K562 (cell line): ENCODE results near the gene CLTA. TPM values are rescaled to one million over a fixed set of nuclear protein-coding genes. Genes with fewer than 3 reads are reported as not detected.
"Not testable (repeated sequence)": the region's sequence is repeated elsewhere in the genome, so short reads cannot be mapped to it uniquely, and the experiment has no call there.

Experiments
- ATAC-seq: fragments of 200-7000 bp; cut with Tn5 transposase; 3 replicates; pipeline ENCODE4 v1.9.1; 2020; ENCODE audit warnings: moderate library complexity
- BruUV-seq: library from RNA; stranded (reverse); fragments of 400-500 nt; replicated peaks from 2 replicates; lab custom pipeline; 2021; lab: Mats Ljungman, UMichigan
- CTCF ChIA-PET: fragments of 300-600 bp; formaldehyde crosslinking; extraction: SDS; loops from one replicate; lab custom pipeline; 2021; ENCODE audit warnings: low intra/inter-chr PET ratio; lab: Yijun Ruan, JAX
- POLR2A ChIA-PET: fragments of 300-600, 350-650 bp; sonication (Branson Sonifier 250); formaldehyde crosslinking; extraction: SDS; loops from one replicate; lab custom pipeline; 2021; ENCODE audit warnings: antibody characterized with exemption, inconsistent platforms; lab: Yijun Ruan, JAX
- DNase-seq, 4 experiments: peaks; one replicate each; pipeline versions ENCODE4 v3.0.0 to v3.0.0-alpha.2; 2011 to 2018; ENCODE audit warnings: low spot score in 3 of 4, mixed read lengths in 3 of 4; ENCODE audit errors: extremely low read depth in 1 of 4
- FAIRE-seq: peaks from 2 replicates; lab custom pipeline; 2011; peaks lifted over from hg19 to GRCh38; lab: Jason Lieb, UNC
- H2AFZ ChIP-seq: 2 replicates; pipeline ENCODE4 v1.6.0; 2011; ENCODE audit warnings: low read depth, low read length, control low read depth, inconsistent platforms
- H3K27ac ChIP-seq: fragments of 200-600 bp; 3 replicates; pipeline ENCODE4 v1.8.0; 2011; ENCODE audit warnings: low read depth, mild to moderate bottlenecking, control low read depth, inconsistent platforms, low read length, moderate library complexity, mixed read lengths; ENCODE audit errors: extremely low read depth
- H3K27me3 ChIP-seq, 2 experiments: fragments of 300-600 bp in 1 of 2; 2 replicates in 1 of 2; 3 replicates in 1 of 2; pipeline versions ENCODE4 v1.6.0 to v1.8.0; 2011; ENCODE audit warnings: inconsistent platforms in 2 of 2, low read length in 2 of 2, mild to moderate bottlenecking in 1 of 2, mixed read lengths in 1 of 2, moderate library complexity in 1 of 2; ENCODE audit not compliant: control insufficient read depth in 2 of 2, insufficient read depth in 2 of 2
- H3K36me3 ChIP-seq: fragments of 300-600 bp; 3 replicates; pipeline ENCODE4 v1.8.0; 2011; ENCODE audit warnings: mild to moderate bottlenecking, low read length, inconsistent platforms; ENCODE audit not compliant: control insufficient read depth, insufficient read depth
- H3K4me1 ChIP-seq, 2 experiments: fragments of 200-600 bp in 1 of 2; replicated peaks in 1 of 2; 2 replicates in 1 of 2; 3 replicates in 1 of 2; pipeline versions ENCODE4 v1.5.1 to v1.8.0; 2011; ENCODE audit warnings: inconsistent platforms in 2 of 2, low read length in 2 of 2, mild to moderate bottlenecking in 1 of 2, mixed read lengths in 1 of 2, moderate library complexity in 1 of 2; ENCODE audit not compliant: control insufficient read depth in 2 of 2, insufficient read depth in 2 of 2
- H3K4me2 ChIP-seq: 2 replicates; pipeline ENCODE4 v1.6.1; 2011; ENCODE audit warnings: low read length, control low read depth, inconsistent platforms, mixed read lengths; ENCODE audit not compliant: insufficient read depth
- H3K4me3 ChIP-seq: fragments of 200-600 bp; sonication (generic), shearing (Covaris generic); 2 replicates; pipeline ENCODE4 v1.5.1; 2016; ENCODE audit warnings: control low read depth, inconsistent platforms
- H3K79me2 ChIP-seq: fragments of 200-600 bp; 3 replicates; pipeline ENCODE4 v1.8.0; 2011; ENCODE audit warnings: low read length, inconsistent platforms; ENCODE audit not compliant: control insufficient read depth, insufficient read depth
- H3K9ac ChIP-seq, 2 experiments: 2 replicates each; pipeline versions ENCODE4 v1.6.0 to v1.6.1; 2011; ENCODE audit warnings: low read depth in 2 of 2, low read length in 2 of 2, control low read depth in 1 of 2, inconsistent platforms in 1 of 2, mild to moderate bottlenecking in 1 of 2, mixed read lengths in 1 of 2; ENCODE audit not compliant: insufficient read depth in 1 of 2
- H3K9me1 ChIP-seq: one replicate; pipeline ENCODE4 v1.6.0; 2011; ENCODE audit warnings: inconsistent platforms, mild to moderate bottlenecking, low read length, moderate library complexity; ENCODE audit not compliant: control insufficient read depth, insufficient read depth
- H3K9me3 ChIP-seq: replicated peaks from 2 replicates; pipeline ENCODE4 v1.5.1; 2011; ENCODE audit warnings: low read depth, low read length, inconsistent platforms; ENCODE audit not compliant: control insufficient read depth, insufficient read depth
- H4K20me1 ChIP-seq: replicated peaks from 2 replicates; pipeline ENCODE4 v1.6.1; 2011; ENCODE audit warnings: low read length, inconsistent platforms, mixed read lengths; ENCODE audit not compliant: control insufficient read depth, insufficient read depth
- SUPT5H ChIP-seq: fragments of 450-650 bp; IDR thresholded peaks from 2 replicates; pipeline ENCODE4 v1.6.1; 2016
- WGBS: fragments of 100-300 bp; shearing (Covaris generic); methylation state at CpG from one replicate; pipeline ENCODE4 v1.1.6; 2016; ENCODE audit warnings: low coverage, mixed read lengths; ENCODE audit not compliant: insufficient coverage; ENCODE audit errors: missing lambda C conversion rate; 5-methylcytosine and 5-hydroxymethylcytosine counted together
- in situ Hi-C: fragments of 300-500 bp; cut with MboI; formaldehyde crosslinking; loops from 4 replicates; pipeline ENCODE4 v1.15.0; 2018; ENCODE audit warnings: inconsistent platforms, mixed read lengths
- intact Hi-C: fragments of 100-400 bp; cut with micrococcal nuclease; formaldehyde crosslinking; loops from 2 replicates; pipeline ENCODE4 v1.14.2; 2022
- polyA plus RNA-seq, 8 experiments: library from polyadenylated mRNA; depleted of rRNA in 4 of 8; stranded (reverse) in 5 of 8; unstranded in 3 of 8; fragments of >200 nt; fragmentation: Nextera tagmentation in 2 of 8; fragmentation: Illumina TruSeq in 1 of 8; extraction: Ambion mirVana in 2 of 8; extraction: Trizol in 1 of 8; gene quantifications; 2 replicates each; pipeline versions ENCODE4 v1.2.1 to v1.2.3, GENCODE V29; 2011 to 2014; ENCODE audit warnings: inconsistent platforms in 1 of 8, missing spikeins in 1 of 8
- total RNA-seq, 7 experiments: library from RNA; depleted of rRNA in 6 of 7; stranded (reverse); fragments of >200 nt in 6 of 7; fragmentation: Illumina TruSeq in 2 of 7; extraction: Trizol in 2 of 7; gene quantifications; 2 replicates each; pipeline versions ENCODE4 v1.2.1 to v1.2.3, GENCODE V29; 2011 to 2021; ENCODE audit warnings: low replicate concordance in 1 of 7

The CLTA gene
- total and polyA plus RNA-seq, 9 of the 15 experiments (the other 6 are each of a cell fraction or from before 2014, with no cell fraction given), result 37.8 to 219 (median 144) TPM

DNA sequence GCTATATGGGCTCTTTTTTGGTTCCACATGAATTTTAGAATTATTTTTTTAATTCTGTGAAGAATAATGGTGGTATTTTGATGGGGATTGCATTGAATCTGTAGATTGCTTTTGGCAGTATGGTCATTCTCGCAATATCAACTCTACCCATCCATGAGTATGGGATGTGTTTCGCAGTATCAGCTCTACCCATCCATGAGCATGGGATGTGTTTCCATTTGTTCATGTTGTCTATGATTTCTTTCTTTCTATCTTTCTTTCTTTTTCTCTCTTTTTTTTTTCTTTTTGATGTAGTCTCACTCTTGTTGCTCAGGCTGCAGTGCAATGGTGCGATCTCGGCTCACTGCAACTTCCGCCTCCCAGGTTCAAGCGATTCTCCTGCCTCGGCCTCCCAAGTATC, 48.5 kb downstream of the CLTA start:
- H3K27me3 ChIP-seq, H3K4me3 ChIP-seq, DNase-seq, in situ Hi-C loops, H2AFZ ChIP-seq, H3K79me2 ChIP-seq, CTCF ChIA-PET, BruUV-seq, H3K9me1 ChIP-seq, H3K9ac ChIP-seq, intact Hi-C loops, H3K9me3 ChIP-seq, ATAC-seq, H4K20me1 ChIP-seq, FAIRE-seq, POLR2A ChIA-PET, H3K4me1 ChIP-seq, H3K27ac ChIP-seq, H3K4me2 ChIP-seq: not testable (repeated sequence)
- peaks cover 30% of the 10 kb centered on the region; the same call in 2 of the 3 replicates for H3K36me3 ChIP-seq
- TF ChIP-seq SUPT5H, result 0 out of 2 replicates have a peak, but pooled peaks have one; percentile 29
- WGBS, result 96% methylated on average over 7 of the region's 7 CpGs

- H4K20me1 ChIP-seq, ATAC-seq, H3K4me1 ChIP-seq, intact Hi-C loops, H3K27me3 ChIP-seq, H3K9me3 ChIP-seq, H3K9me1 ChIP-seq, POLR2A ChIA-PET, DNase-seq, in situ Hi-C loops, BruUV-seq, H3K79me2 ChIP-seq, H3K4me2 ChIP-seq, H2AFZ ChIP-seq, H3K4me3 ChIP-seq, CTCF ChIA-PET, FAIRE-seq, H3K9ac ChIP-seq, H3K27ac ChIP-seq: not testable (repeated sequence)
- H3K36me3 ChIP-seq, result peaks cover 27% of the 10 kb centered on the region; the same call in 2 of the 3 replicates
- 100% methylated on average over 3 of the region's 3 CpGs for WGBS
These were observed 49.0 kb downstream of the CLTA start for GRCh38 chr9:36239675-36240074.
